ENCODE data around the gene LZTS3.

The LZTS3 gene

DNA sequence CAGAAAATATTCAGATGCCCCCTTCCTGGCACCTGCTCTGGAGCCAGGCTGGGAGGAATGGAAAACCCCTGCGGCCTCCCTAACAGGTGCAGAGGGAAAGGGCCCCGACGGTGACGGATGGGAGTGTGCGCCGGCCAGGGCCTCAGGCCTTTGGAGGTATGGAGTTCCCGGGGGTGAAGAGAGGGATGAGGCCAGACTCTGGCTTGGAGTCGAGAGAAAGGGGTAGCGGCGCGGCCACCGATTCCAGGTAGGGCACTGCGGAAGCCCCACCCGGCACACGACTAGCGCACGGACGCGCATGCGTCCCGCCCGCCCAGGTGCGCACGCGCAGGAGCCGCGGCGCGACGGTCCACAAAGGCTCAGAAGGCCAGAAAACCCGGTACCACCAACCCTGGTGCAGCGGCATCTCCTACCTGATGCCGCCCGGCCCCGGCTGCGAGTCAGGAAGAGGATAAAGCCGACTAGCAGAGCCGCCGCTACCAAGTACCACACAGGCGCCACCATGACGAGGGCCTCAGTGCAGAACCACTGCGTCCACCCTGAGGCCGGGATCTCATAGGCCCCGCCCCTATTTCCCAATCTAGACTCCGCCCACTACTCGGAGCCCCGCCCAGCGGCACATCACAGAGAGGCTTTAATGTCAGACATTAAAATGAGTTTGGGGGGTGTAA lies 30.9 kb upstream of the LZTS3 start, which contains the start of gene DDRGK1:
Gene DDRGK1, minus strand, starts transcription at position 559 of the 671 bp plus-strand sequence. Its CDS starts 55 bp downstream, at position 504.
- Histone ChIP-seq H3K36me3 (ENCODE audit: control insufficient read depth, insufficient read depth, low read length) (peaks cover 22% of the 10 kb centered on the region), H3K9ac (ENCODE audit: low read length) (peak within 1 kb of the TSS; percentile 80), H3K27me3 (ENCODE audit: control insufficient read depth, insufficient read depth, low read length) (no peaks in the 10 kb centered on the region), H3K27ac (ENCODE audit: low read depth, low read length) (peak within 1 kb of the TSS; percentile 56), H3K4me3 (ENCODE audit: low read depth, low read length) (peak within 1 kb of the TSS; percentile 92), H3K9me3 (ENCODE audit: control insufficient read depth, insufficient read depth, low read depth, low read length) (no peaks in the 10 kb centered on the region), H3K4me1 (ENCODE audit: control insufficient read depth, insufficient read depth, low read length) (peaks cover 11% of the 10 kb centered on the region)

DNA sequence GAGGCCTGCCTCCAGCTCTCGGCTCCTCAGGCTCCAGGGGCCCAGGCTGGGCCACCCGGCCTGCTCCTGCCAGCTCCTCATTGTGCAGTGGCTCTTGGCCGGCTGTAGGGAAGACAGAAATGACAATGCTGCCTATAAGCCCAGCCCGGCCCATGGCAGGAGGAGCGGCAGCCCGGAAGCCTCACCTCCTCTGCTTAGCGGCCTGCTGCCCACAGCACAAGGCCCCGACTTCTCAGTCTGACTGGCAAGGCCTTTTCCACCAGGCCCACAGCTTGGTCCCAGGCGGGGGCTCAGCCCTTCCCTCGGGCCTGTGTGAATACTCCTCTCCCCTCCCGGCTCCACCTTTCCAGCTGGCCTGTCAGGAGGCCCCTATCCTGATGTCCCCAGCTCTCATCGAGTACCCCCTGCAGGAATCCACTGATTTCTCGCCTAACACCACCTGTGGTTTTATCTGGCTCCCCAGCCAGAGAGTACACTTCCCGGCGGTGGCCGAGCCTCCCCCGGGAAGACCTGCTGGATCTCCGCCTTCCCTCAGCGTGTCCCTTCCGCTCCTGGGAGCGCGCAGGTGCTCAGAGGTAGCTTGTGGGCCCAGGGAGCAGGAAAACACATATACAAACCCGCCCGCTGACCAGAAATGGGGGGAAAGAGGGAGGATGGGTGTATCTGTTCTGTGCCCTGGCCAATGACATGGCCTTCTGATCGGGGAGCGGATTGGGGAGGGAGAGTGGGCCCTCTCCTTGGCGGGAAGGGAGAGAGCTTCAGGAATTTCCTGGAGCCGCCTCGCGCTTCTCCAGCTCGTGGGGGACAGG lies 30.2 kb upstream of the LZTS3 start:
- peak overlapping the region; percentile 56; the same call in 1 of the 2 replicates for H3K27ac ChIP-seq (ENCODE audit: low read depth, low read length)
- H3K9ac ChIP-seq (ENCODE audit: low read length): peak overlapping the region; percentile 80
- peaks cover 28% of the 10 kb centered on the region for H3K36me3 ChIP-seq (ENCODE audit: control insufficient read depth, insufficient read depth, low read length)
- no peaks in the 10 kb centered on the region for H3K27me3 ChIP-seq (ENCODE audit: control insufficient read depth, insufficient read depth, low read length)
- H3K4me3 ChIP-seq (ENCODE audit: low read depth, low read length): peak overlapping the region; percentile 92
- H3K4me1 ChIP-seq (ENCODE audit: control insufficient read depth, insufficient read depth, low read length): peaks cover 11% of the 10 kb centered on the region
- no peaks in the 10 kb centered on the region for H3K9me3 ChIP-seq (ENCODE audit: control insufficient read depth, insufficient read depth, low read depth, low read length)

GRCh38 chr20:3202965-3203314 lies 29.6 kb upstream of the LZTS3 start:
- peak overlapping the region; percentile 92 for H3K4me3 ChIP-seq (ENCODE audit: low read depth, low read length)
- H3K9me3 ChIP-seq (ENCODE audit: control insufficient read depth, insufficient read depth, low read depth, low read length): no peaks in the 10 kb centered on the region
- H3K36me3 ChIP-seq (ENCODE audit: control insufficient read depth, insufficient read depth, low read length): peaks cover 28% of the 10 kb centered on the region
- peak overlapping the region; percentile 80 for H3K9ac ChIP-seq (ENCODE audit: low read length)
- peaks cover 8% of the 10 kb centered on the region for H3K4me1 ChIP-seq (ENCODE audit: control insufficient read depth, insufficient read depth, low read length)
- H3K27me3 ChIP-seq (ENCODE audit: control insufficient read depth, insufficient read depth, low read length): no peaks in the 10 kb centered on the region
- H3K27ac ChIP-seq (ENCODE audit: low read depth, low read length): no peak overlapping the region

DNA sequence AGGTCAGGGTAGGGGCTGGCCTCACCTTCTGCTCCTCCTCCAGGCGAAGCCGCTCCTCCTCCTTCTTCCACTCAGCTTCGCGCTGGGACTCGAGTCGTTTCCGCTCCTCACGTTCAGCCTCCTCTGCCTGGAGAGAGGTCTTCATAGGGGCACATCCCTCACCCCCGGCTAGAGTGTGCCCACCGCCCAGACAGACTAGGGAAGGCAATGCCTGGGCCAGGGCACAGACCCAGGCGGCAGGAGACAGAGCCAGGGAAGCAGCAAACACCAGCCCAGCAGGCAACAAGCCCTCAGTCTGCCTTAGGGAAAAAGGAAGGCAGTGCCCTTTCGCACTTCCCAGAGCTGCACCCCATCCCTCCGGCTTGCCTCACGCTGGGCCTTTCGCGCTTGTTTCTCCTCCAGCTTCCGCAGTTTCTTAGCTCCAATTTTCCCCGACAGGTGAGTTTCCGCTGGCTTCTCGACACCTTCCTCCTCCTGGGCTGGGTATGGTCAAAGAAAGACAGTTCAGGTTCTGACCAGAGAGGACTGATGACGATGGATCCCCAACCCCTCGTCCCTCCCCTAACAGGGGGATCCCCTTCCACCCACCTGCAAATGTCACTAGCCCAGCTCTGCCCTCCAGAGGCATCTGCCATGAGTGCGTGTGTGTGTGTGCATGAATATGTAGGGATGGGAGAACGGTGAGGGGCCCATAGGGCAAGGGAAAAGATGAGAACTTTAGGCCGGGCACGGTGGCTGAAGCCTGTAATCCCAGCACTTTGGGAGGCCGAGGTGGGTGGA lies 26.8 kb upstream of the LZTS3 start:
- H3K36me3 ChIP-seq (ENCODE audit: control insufficient read depth, insufficient read depth, low read length): peaks cover 51% of the 10 kb centered on the region
- H3K4me3 ChIP-seq (ENCODE audit: low read depth, low read length): no peak overlapping the region
- H3K27me3 ChIP-seq (ENCODE audit: control insufficient read depth, insufficient read depth, low read length): no peaks in the 10 kb centered on the region

DNA sequence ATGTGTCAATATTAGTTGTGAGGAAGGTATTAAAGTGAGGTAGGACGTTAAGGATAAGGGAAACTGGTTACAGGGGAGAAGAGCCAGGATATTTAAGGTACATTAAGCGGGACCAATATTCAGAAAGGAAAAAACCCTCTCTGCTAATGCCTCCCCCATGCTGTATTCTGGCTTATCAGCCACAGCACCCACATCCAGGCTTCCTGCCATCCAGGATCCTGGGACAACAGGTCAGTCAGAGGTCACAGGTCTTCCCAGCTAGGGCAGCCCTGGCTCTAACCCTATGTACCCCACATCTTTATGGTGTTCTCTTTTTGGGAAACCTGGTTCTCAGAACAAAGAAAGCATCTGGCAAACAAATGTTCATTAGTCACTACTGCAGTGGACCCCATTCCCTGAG lies 25.9 kb upstream of the LZTS3 start:
- no peak overlapping the region for H3K27ac ChIP-seq (ENCODE audit: low read depth, low read length)
- peaks cover 8% of the 10 kb centered on the region for H3K4me1 ChIP-seq (ENCODE audit: control insufficient read depth, insufficient read depth, low read length)
- no peaks in the 10 kb centered on the region for H3K27me3 ChIP-seq (ENCODE audit: control insufficient read depth, insufficient read depth, low read length)
- no peak overlapping the region for H3K4me3 ChIP-seq (ENCODE audit: low read depth, low read length)
- no peaks in the 10 kb centered on the region for H3K9me3 ChIP-seq (ENCODE audit: control insufficient read depth, insufficient read depth, low read depth, low read length)
- H3K36me3 ChIP-seq (ENCODE audit: control insufficient read depth, insufficient read depth, low read length): peaks cover 61% of the 10 kb centered on the region
- H3K9ac ChIP-seq (ENCODE audit: low read length): no peak overlapping the region

More for the DNA sequence above, 26.8 kb upstream of the LZTS3 start:
- Histone ChIP-seq H3K4me1 (ENCODE audit: control insufficient read depth, insufficient read depth, low read length) (peaks cover 8% of the 10 kb centered on the region), H3K27ac (ENCODE audit: low read depth, low read length) (no peak overlapping the region), H3K9me3 (ENCODE audit: control insufficient read depth, insufficient read depth, low read depth, low read length) (no peaks in the 10 kb centered on the region), H3K9ac (ENCODE audit: low read length) (no peak overlapping the region)

- H3K4me1 ChIP-seq (ENCODE audit: control insufficient read depth, insufficient read depth, low read length): no peaks in the 10 kb centered on the region
- H3K27me3 ChIP-seq (ENCODE audit: control insufficient read depth, insufficient read depth, low read length): no peaks in the 10 kb centered on the region
- no peaks in the 10 kb centered on the region for H3K9me3 ChIP-seq (ENCODE audit: control insufficient read depth, insufficient read depth, low read depth, low read length)
- H3K36me3 ChIP-seq (ENCODE audit: control insufficient read depth, insufficient read depth, low read length): peaks cover 84% of the 10 kb centered on the region
- H3K4me3 ChIP-seq (ENCODE audit: low read depth, low read length): no peak overlapping the region
- H3K9ac ChIP-seq (ENCODE audit: low read length): no peak overlapping the region
- no peak overlapping the region for H3K27ac ChIP-seq (ENCODE audit: low read depth, low read length)
These were observed 22.4 kb upstream of the LZTS3 start for GRCh38 chr20:3195590-3196237.

- Histone ChIP-seq H3K27me3 (ENCODE audit: control insufficient read depth, insufficient read depth, low read length) (no peaks in the 10 kb centered on the region), H3K4me1 (ENCODE audit: control insufficient read depth, insufficient read depth, low read length) (no peaks in the 10 kb centered on the region), H3K9me3 (ENCODE audit: control insufficient read depth, insufficient read depth, low read depth, low read length) (no peaks in the 10 kb centered on the region), H3K36me3 (ENCODE audit: control insufficient read depth, insufficient read depth, low read length) (peaks cover 83% of the 10 kb centered on the region), H3K27ac (ENCODE audit: low read depth, low read length) (no peak overlapping the region), H3K9ac (ENCODE audit: low read length) (no peak overlapping the region), H3K4me3 (ENCODE audit: low read depth, low read length) (no peak overlapping the region)
These were observed 21.4 kb upstream of the LZTS3 start for GRCh38 chr20:3194617-3195280.

- Histone ChIP-seq H3K9me3 (ENCODE audit: control insufficient read depth, insufficient read depth, low read depth, low read length) (no peaks in the 10 kb centered on the region), H3K9ac (ENCODE audit: low read length) (no peak overlapping the region), H3K4me1 (ENCODE audit: control insufficient read depth, insufficient read depth, low read length) (no peaks in the 10 kb centered on the region), H3K36me3 (ENCODE audit: control insufficient read depth, insufficient read depth, low read length) (peaks cover 81% of the 10 kb centered on the region), H3K27me3 (ENCODE audit: control insufficient read depth, insufficient read depth, low read length) (no peaks in the 10 kb centered on the region), H3K27ac (ENCODE audit: low read depth, low read length) (no peak overlapping the region), H3K4me3 (ENCODE audit: low read depth, low read length) (no peak overlapping the region)
These were observed 20.7 kb upstream of the LZTS3 start for GRCh38 chr20:3193806-3194616.

DNA sequence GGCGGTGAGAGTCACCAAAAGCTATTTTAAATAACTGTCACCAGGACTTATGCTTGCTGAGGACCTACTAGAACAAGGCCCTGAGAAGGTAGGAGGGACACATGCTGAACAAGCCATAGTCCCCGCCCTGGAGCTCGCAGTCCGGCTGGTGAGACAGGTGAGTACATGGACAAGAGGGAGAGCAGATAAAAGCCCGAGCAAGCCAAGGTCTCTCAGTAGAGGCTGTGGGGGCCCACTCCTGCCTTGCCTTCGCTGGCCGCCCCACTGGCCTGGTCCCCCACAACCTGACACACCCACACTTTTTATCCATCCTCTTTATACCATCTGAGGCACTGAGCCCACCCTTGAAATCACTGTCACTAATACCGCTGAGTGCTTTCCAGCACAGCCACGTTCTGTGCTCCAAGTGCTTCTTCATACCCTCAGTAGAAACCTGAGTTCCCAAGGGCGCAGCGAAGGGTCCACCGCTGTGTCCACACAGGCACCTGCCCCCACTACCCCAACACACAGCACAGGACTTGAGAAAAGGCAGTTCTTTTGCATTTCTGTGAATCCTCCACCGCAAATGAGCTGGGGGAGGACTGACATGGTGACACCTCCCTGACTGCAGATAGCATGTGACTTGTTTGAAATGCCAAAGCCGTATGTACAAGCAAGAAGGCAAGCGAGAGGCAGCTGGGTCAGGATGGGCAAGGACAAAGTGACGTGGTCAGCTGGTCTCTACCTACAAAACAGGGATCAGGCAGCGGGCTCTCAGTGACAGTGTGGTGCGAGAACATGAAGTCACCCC lies 19.1 kb upstream of the LZTS3 start:
- H3K9me3 ChIP-seq (ENCODE audit: control insufficient read depth, insufficient read depth, low read depth, low read length): no peaks in the 10 kb centered on the region
- no peak overlapping the region for H3K27ac ChIP-seq (ENCODE audit: low read depth, low read length)
- no peaks in the 10 kb centered on the region for H3K4me1 ChIP-seq (ENCODE audit: control insufficient read depth, insufficient read depth, low read length)
- H3K36me3 ChIP-seq (ENCODE audit: control insufficient read depth, insufficient read depth, low read length): peaks cover 74% of the 10 kb centered on the region
- no peak overlapping the region for H3K4me3 ChIP-seq (ENCODE audit: low read depth, low read length)
- no peaks in the 10 kb centered on the region for H3K27me3 ChIP-seq (ENCODE audit: control insufficient read depth, insufficient read depth, low read length)
- H3K9ac ChIP-seq (ENCODE audit: low read length): no peak overlapping the region
